H1 (cell line): ENCODE data around the gene TEX11. TPM values are rescaled to one million over a fixed set of nuclear protein-coding genes. Genes with fewer than 3 reads are reported as not detected.

Source experiments
- ATF3 ChIP-seq: IDR thresholded peaks from 2 replicates; pipeline ENCODE4 v1.6.1; 2011; ENCODE audit warnings: low read depth, mild to moderate bottlenecking, low read length; ENCODE audit not compliant: insufficient read depth
- POU5F1 ChIP-seq: IDR thresholded peaks from 2 replicates; pipeline ENCODE4 v1.6.1; 2011; ENCODE audit warnings: low read depth, mild to moderate bottlenecking, low read length, moderate library complexity
- RBBP5 ChIP-seq: IDR thresholded peaks from 2 replicates; pipeline ENCODE4 v1.7.1; 2012; ENCODE audit warnings: low read depth, mild to moderate bottlenecking, inconsistent platforms, low read length, moderate library complexity, borderline replicate concordance
- TAF7 ChIP-seq: optimal IDR thresholded peaks from 2 replicates; pipeline ENCODE3; 2011; ENCODE audit warnings: low read depth, mild to moderate bottlenecking, inconsistent platforms, low read length, moderate library complexity, borderline replicate concordance
- TBP ChIP-seq: IDR thresholded peaks from 2 replicates; pipeline ENCODE4 v1.6.1; 2011; ENCODE audit warnings: low read depth, low read length, improper control_type of control experiment
- polyA plus RNA-seq, 7 experiments: library from polyadenylated mRNA; depleted of rRNA in 3 of 7; stranded (reverse) in 5 of 7; unstranded in 2 of 7; fragments of >200 nt in 5 of 7; fragments of 200-250 nt in 2 of 7; gene quantifications; 1 replicate in 5 of 7; 2 replicates in 1 of 7; 4 replicates in 1 of 7; pipeline versions ENCODE4 v1.2.1 to v1.2.3, GENCODE V29; 2011 to 2013; ENCODE audit warnings: missing spikeins in 2 of 7, mixed read lengths in 2 of 7
- total RNA-seq: library from RNA; stranded (reverse); fragmentation: NEBNext Ultra II Directional; extraction: Animal tissue kit (Norgen Biotek cat#: 25700); gene quantifications from 2 replicates; pipeline ENCODE4 v1.2.1, GENCODE V29; 2021

The TEX11 gene
- total and polyA plus RNA-seq, 2 of the 8 experiments (the other 6 are each of a cell fraction or from before 2014, with no cell fraction given), result 0.11 to 0.74 TPM

- TF ChIP-seq POU5F1 (no peak), TBP (no peak), ATF3 (no peak), RBBP5 (no peak), TAF7 (no peak)
Measured at GRCh38 chrX:70916754-70917153, 8.2 kb upstream of the TEX11 start (continued).
